ENCODE data around the gene FRY.

GRCh38 chr13:32266130-32266529 is 234.6 kb downstream of the FRY start:
- no peak for TF ChIP-seq EZH2 (IDR thresholded peaks at IDR 0.05)
- no peak for TF ChIP-seq POLR2AphosphoS5 (IDR thresholded peaks at IDR 0.05; ENCODE audit: borderline replicate concordance, low read depth, low read length)
